NOMO-1 treated with dmso at 0.1 percent for 144 hours (cell line): Measurements from ENCODE around the gene PHAF1.

Source experiments
- DNase-seq: peaks from one replicate; lab custom pipeline; 2025; ENCODE audit not compliant: unreplicated experiment; lab: John Stamatoyannopoulos, UW

The PHAF1 gene

GRCh38 chr16:67109407-67110135 lies at the start of gene PHAF1:
PHAF1 (plus strand) TSS chr16:67109941; CDS start chr16:67110176, 235 bp downstream.
- peak; percentile 84 for DNase-seq

GRCh38 chr16:67063008-67063407 lies 46.7 kb upstream of the PHAF1 start:
- DNase-seq, result no peak

GRCh38 chr16:67068212-67068753 lies 41.5 kb upstream of the PHAF1 start:
- no peak for DNase-seq

GRCh38 chr16:67071476-67072048 lies 38.2 kb upstream of the PHAF1 start:
- no peak for DNase-seq

- no peak for DNase-seq
These were observed 34.4 kb upstream of the PHAF1 start for GRCh38 chr16:67075331-67075730.

- no peak for DNase-seq
These were observed 31.9 kb upstream of the PHAF1 start for GRCh38 chr16:67077871-67078270.

GRCh38 chr16:67082100-67082499 lies 27.6 kb upstream of the PHAF1 start:
- no peak for DNase-seq

- no peak for DNase-seq
These were observed 26.9 kb upstream of the PHAF1 start for GRCh38 chr16:67082891-67083290.

- peak; percentile 17 for DNase-seq
These were observed 25.3 kb upstream of the PHAF1 start for GRCh38 chr16:67084345-67085028.

- DNase-seq, result no peak
These were observed 22.9 kb upstream of the PHAF1 start for GRCh38 chr16:67086822-67087221.

- no peak for DNase-seq
These were observed 22.4 kb upstream of the PHAF1 start for GRCh38 chr16:67087291-67087690.

- DNase-seq, result no peak
These were observed 21.9 kb upstream of the PHAF1 start for GRCh38 chr16:67087803-67088202.

- no peak for DNase-seq
These were observed 21.2 kb upstream of the PHAF1 start for GRCh38 chr16:67088551-67088950.

- no peak for DNase-seq
These were observed 20.6 kb upstream of the PHAF1 start for GRCh38 chr16:67089101-67089500.

GRCh38 chr16:67091906-67092566 lies 17.7 kb upstream of the PHAF1 start:
- no peak for DNase-seq

- no peak for DNase-seq
These were observed 16.5 kb upstream of the PHAF1 start for GRCh38 chr16:67093098-67093726.

- DNase-seq, result no peak
These were observed 11.1 kb upstream of the PHAF1 start for GRCh38 chr16:67098599-67098998.

- no peak for DNase-seq
These were observed 9.0 kb upstream of the PHAF1 start for GRCh38 chr16:67100569-67101310.

- no peak for DNase-seq
These were observed 8.2 kb upstream of the PHAF1 start for GRCh38 chr16:67101311-67102082.

GRCh38 chr16:67104061-67104460 lies 5.7 kb upstream of the PHAF1 start:
- no peak for DNase-seq
